Measurements from ENCODE around the gene STARD10. TPM values are rescaled to one million over a fixed set of nuclear protein-coding genes. Genes with fewer than 3 reads are reported as not detected.

STARD10 gene
- total RNA-seq, 1 donor from 2014 or later = 94.8 TPM

DNA sequence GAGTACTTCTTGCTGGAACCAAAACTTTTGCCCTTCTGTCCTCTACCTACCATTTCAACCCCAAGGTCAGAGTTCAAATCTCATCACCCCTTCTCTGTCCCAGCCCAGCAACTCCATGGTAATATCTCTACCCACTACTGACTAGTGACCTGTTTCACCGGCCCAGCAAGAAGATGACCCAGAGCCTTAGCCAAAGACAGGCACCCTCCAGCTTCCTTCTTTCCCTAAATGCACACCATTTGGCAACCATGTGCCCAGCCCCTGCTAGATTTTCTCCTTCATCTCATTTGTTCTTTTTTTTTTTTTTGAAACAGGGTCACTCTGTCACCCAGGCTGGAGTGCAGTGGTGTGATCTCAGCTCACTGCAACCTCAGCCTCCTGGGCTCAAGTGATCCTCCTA is 56.5 kb downstream of the STARD10 start:
- H3K27me3 ChIP-seq (ENCODE audit: control insufficient read depth, insufficient read depth, low read length) = no peaks in the 10 kb centered on the region
- DNase-seq (ENCODE audit: low read depth) = no peak
- H3K4me3 ChIP-seq (ENCODE audit: low read depth, low read length) = no peak overlapping the region
- H3K36me3 ChIP-seq (ENCODE audit: control insufficient read depth, insufficient read depth, low read length) = no peaks in the 10 kb centered on the region
- TF ChIP-seq, protein P1, sequence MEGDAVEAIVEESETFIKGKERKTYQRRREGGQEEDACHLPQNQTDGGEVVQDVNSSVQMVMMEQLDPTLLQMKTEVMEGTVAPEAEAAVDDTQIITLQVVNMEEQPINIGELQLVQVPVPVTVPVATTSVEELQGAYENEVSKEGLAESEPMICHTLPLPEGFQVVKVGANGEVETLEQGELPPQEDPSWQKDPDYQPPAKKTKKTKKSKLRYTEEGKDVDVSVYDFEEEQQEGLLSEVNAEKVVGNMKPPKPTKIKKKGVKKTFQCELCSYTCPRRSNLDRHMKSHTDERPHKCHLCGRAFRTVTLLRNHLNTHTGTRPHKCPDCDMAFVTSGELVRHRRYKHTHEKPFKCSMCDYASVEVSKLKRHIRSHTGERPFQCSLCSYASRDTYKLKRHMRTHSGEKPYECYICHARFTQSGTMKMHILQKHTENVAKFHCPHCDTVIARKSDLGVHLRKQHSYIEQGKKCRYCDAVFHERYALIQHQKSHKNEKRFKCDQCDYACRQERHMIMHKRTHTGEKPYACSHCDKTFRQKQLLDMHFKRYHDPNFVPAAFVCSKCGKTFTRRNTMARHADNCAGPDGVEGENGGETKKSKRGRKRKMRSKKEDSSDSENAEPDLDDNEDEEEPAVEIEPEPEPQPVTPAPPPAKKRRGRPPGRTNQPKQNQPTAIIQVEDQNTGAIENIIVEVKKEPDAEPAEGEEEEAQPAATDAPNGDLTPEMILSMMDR (IDR thresholded peaks at IDR 0.05; ENCODE audit: insufficient read depth, low read length, poor library complexity, severe bottlenecking) = no peak

DNA sequence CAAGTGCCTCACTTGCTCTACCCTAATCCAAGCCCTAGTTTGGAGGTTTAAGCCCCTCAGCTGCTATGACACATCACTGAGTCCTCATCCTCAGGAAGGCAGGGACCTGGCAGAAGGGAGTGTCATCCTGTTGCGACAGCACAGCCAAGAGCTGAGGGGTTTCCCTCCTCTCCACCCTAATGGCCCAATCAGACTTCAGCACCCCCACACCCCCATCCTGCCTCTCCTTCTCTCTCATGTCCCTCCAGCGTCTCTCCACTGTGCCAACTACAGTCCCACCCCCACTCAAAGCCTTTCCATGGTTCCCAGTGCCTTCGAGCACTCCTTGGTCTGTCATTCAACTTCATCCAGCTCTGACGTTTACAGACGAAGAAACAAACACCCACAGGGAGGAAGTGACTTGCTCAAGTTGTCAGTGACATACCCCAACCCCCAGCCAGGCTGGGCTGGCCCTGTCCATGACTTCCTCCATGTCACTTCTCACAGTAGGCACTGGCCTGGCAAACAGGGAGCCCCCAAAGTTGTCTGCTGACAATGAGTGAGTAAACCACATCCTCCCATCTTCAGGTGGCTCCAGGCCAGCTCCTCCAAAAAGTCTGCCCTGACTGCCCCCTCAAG is 57.3 kb downstream of the STARD10 start:
- Histone ChIP-seq H3K27me3 (ENCODE audit: control insufficient read depth, insufficient read depth, low read length) (no peaks in the 10 kb centered on the region), H3K36me3 (ENCODE audit: control insufficient read depth, insufficient read depth, low read length) (no peaks in the 10 kb centered on the region), H3K4me3 (ENCODE audit: low read depth, low read length) (no peak overlapping the region)
- DNase-seq (ENCODE audit: low read depth) = no peak
- TF ChIP-seq, protein P1 (IDR thresholded peaks at IDR 0.05; ENCODE audit: insufficient read depth, low read length, poor library complexity, severe bottlenecking) = no peak

DNA sequence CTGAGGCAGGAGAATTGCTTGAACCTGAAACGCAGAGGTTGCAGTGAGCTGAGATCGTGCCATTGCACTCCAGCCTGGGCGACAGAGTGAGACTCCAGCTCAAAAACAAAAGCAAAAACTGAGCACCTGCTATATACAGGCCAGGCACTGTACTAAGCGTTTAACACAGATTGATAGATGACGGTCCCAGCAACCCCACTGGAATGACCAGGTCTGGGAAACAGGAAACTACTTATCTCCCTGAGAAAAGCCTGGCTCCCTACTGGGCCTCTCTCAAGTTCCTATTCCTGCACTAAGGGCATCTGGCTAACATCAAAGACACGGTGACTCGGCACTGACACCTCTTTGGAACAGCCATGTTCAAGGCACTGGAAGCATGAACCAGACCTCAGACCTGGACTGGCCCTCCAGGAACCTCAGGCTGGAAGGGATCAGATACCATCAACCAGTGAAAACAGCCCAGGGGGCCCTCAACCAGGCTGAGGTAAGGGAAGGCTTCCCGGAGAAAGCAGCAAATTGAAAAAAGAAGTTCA is 58.3 kb downstream of the STARD10 start:
- Histone ChIP-seq H3K36me3 (ENCODE audit: control insufficient read depth, insufficient read depth, low read length) (no peaks in the 10 kb centered on the region), H3K27me3 (ENCODE audit: control insufficient read depth, insufficient read depth, low read length) (no peaks in the 10 kb centered on the region), H3K4me3 (ENCODE audit: low read depth, low read length) (no peak overlapping the region)
- no peak for DNase-seq (ENCODE audit: low read depth)
- TF ChIP-seq, protein P1 (IDR thresholded peaks at IDR 0.05; ENCODE audit: insufficient read depth, low read length, poor library complexity, severe bottlenecking) = no peak

DNA sequence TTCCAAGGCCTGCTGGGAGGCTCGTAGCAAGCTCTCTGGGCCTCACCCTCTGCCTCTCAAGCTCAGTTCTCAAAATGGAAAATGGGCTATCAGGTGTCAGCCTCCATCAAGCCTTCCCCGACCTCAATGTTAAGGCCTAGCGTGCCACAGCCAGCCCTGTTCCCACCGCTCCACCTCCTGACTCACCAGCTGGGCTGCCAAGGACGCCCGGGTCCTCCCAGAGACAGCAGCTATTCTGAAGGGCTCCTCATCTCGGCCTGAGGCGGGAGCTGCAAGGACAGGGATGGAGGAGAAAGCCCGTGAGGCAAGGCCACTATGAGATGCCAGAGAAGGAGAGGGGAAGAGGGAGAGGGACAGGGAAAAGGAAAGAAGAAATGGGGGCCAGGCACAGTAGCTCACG is 61.5 kb downstream of the STARD10 start:
- Histone ChIP-seq H3K36me3 (ENCODE audit: control insufficient read depth, insufficient read depth, low read length) (no peaks in the 10 kb centered on the region), H3K27me3 (ENCODE audit: control insufficient read depth, insufficient read depth, low read length) (no peaks in the 10 kb centered on the region), H3K4me3 (ENCODE audit: low read depth, low read length) (no peak overlapping the region)
- no peak for DNase-seq (ENCODE audit: low read depth)
- TF ChIP-seq, protein P1 (IDR thresholded peaks at IDR 0.05; ENCODE audit: insufficient read depth, low read length, poor library complexity, severe bottlenecking) = no peak

DNA sequence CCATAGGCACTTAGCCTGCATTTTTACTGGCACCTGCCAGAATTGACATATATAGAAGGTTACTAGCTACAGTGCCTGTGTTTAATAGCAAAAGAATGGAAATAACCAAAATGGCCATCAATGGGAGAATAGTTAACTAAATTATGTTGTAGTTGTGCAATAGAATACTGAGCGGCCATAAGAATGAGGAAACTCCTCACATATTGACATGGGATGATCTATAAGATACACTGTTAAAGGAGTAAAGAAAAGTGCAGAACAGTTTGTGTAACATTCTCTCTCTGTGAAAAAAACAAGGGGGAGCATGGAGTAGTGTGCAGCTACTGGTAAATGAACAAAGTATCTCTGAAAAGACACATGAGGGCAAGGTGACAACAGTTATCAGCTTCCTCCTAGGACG is 63.1 kb downstream of the STARD10 start:
- TF ChIP-seq, protein P1 (IDR thresholded peaks at IDR 0.05; ENCODE audit: insufficient read depth, low read length, poor library complexity, severe bottlenecking) = no peak
- DNase-seq (ENCODE audit: low read depth) = no peak
- Histone ChIP-seq H3K4me3 (ENCODE audit: low read depth, low read length) (no peak overlapping the region), H3K36me3 (ENCODE audit: control insufficient read depth, insufficient read depth, low read length) (no peaks in the 10 kb centered on the region), H3K27me3 (ENCODE audit: control insufficient read depth, insufficient read depth, low read length) (no peaks in the 10 kb centered on the region)

DNA sequence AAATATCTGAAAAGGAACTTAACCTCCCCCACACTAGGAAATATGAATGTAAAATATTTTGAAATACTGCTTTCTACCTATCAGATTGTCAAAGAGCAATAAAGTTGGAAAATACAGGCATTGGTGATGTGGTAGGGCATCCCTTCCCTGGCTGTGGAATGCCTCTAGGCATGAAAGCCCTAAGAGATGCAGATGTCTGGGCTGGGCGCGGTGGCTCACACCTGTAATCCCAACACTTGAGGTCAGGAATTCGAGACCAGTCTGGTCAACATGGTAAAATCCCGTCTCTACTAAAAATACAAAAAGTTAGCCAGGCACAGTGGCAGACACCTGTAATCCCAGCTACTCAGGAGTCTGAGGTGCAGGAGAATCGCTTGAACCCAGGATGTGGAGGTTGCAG is 63.6 kb downstream of the STARD10 start:
- H3K27me3 ChIP-seq (ENCODE audit: control insufficient read depth, insufficient read depth, low read length) = no peaks in the 10 kb centered on the region
- H3K36me3 ChIP-seq (ENCODE audit: control insufficient read depth, insufficient read depth, low read length) = no peaks in the 10 kb centered on the region
- TF ChIP-seq, protein P1 (IDR thresholded peaks at IDR 0.05; ENCODE audit: insufficient read depth, low read length, poor library complexity, severe bottlenecking) = no peak
- DNase-seq (ENCODE audit: low read depth) = no peak
- no peak overlapping the region for H3K4me3 ChIP-seq (ENCODE audit: low read depth, low read length)

All from kidney epithelial cell (primary cell).